Bone marrow (tissue), 2 donors: Measurements from ENCODE around the gene ITGA3.
"Not testable (repeated sequence)": the region's sequence is repeated elsewhere in the genome, so short reads cannot be mapped to it uniquely, and the experiment has no call there.

Experiments
- DNase-seq, 2 donors: peaks; one replicate each; lab custom pipeline; 2025; lab: John Stamatoyannopoulos, UW

The ITGA3 gene

DNA sequence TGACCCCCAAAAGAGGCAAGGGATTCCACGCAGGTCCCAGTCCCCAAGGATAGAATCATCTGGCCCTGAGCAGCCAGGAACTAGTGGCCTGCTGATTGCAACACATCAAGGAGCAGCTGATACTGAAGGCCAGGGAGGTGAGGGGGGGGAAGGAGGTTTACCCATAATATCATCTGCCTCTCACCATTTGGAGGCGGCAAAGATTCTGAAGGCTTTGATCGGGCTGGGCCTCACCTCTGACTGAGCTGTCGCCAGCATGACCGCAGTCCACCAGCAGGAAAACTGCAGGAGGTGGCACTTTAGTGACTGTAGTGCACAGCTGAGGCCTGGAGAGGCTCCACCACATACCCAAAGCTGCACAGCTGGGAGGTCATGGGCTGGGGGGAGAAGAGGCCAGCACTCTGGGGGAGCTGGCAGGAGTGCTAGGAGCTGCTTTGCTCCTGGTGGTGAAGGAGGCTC lies 20.5 kb upstream of the ITGA3 start:
- no peak for DNase-seq

DNA sequence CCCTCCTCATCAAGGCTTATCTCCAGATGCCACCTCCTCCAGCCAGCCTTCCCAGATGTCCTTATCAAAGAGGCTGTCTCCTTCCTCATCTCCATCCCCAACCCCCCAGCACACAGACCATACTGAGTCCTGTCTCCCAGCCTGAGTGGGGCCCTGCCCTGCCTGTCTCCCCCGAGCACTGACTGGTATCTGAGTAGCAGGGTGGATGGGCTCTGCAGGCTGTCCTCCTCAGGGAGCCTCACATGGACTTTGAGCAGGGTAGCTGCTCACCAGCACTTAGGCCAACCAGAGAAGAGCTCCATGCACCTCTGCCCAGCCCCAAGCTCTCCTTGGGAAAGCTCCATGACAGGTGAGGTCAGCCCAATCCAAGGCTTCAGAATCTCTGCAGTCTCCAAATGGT lies 20.0 kb upstream of the ITGA3 start:
- no peak for DNase-seq

DNA sequence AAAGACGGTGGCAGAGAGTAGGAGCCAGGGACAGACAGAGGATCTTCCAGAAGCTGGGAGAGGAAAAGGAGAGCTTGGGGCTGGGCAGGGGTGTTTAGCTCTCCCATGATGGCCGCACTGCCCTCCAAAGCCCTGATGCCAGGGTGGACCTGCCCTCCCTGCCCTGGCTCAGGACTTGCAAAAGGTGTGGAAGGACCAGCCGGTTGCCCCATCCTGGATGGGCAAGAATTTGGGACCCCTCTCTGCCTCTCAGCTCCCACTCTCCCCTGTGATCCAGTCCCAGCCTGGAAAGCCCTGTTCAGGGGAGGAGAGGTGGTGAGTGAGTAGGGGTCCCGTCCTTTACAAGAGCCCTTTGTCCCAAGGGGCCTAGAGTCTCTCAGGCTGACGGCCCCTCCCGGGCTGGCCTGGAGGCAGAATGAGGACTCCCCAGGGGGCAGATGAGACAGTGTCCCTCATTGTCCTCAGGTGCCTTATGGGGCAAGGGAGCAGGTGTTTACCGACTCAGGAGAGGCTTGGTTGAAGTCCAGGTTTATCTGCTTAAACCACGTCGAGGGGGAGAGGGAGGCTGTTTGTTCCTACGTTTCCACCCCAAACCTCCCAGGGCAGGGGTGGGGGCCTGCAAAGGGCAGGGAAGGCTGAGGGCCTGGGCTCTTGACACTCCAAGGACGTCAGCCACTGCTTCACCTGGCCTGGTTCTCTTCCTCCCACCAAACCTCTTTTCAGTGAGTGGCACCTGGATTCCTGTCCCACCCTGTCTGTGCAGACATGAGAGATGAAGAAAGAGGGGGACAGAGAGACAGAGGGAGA lies 19.3 kb upstream of the ITGA3 start:
- DNase-seq: no peak

DNA sequence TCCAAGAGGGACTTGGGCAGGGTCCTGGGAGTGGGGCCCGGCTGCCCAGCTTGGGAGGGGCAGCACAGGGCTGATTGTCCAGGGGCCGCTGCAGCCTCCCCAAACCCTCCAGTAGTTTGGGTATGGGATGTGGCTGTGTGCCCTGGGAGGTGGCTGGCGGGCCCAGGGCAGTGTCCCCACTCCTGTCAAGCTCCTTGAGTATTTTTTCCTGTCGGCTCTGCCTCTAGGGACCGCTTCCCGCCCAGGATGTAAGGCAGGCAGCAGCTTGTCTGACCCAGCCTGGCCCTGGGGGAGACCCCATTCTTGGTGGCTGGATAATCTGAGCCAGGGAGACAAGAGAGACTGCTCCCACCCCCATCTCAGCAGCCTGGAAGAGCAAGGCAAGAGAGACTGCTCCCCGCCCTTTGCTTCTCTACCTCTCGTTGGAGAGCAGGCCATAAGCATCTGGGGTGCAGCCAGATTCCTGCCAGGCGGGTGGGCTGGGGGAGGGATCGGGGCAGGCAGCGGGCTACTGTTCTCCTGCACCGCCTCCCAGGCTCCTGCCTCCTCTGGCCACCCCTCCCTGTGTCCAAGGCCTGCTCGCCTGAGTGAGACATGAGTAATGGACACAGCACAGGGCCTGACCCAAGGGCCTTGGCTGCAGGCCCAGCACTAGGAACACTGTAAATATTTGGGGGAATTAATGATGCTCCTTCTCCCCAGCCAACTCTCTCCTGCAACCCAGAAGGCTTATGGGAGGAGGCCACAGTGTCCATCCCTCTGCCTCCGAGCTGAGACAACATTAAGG lies 18.4 kb upstream of the ITGA3 start:
- DNase-seq: no peak

DNA sequence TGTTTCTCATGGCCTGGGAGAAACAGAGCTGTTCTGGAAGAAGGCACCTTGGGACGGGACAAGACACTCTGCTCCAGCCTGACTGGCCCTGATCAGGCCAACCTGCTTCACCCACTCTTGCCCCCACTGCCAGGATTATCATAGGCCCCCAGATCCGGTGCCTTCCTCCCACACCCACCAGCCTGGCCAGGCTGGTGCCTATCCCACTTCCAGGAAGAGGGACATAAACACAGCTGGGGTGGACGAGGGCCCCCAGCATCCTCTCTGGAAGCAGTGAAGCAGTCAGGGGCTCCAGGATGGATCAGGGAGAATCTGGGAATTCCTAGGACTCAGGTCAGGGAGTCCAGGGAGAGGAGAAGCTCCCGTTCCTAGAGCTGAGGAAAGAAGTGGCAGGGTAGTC lies 16.9 kb upstream of the ITGA3 start:
- no peak for DNase-seq

DNA sequence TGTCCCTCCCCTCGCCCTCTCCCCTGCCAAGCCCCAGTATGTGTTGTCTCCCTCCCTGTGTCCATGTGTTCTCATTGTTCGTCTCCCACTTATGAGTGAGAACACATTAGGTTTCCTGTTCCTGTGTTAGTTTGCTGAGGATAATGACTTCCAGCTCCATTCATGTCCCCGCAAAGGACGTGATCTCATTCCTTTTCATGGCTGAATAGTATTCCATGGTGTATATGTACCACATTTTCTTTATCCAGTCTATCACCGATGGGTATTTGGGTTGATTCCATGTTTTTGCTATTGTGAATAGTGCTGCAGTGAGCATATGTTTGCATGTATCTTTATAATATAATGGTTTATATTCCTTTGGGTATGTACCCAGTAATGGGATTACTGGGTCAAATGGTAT lies 15.4 kb upstream of the ITGA3 start:
- DNase-seq: not testable (repeated sequence)

DNA sequence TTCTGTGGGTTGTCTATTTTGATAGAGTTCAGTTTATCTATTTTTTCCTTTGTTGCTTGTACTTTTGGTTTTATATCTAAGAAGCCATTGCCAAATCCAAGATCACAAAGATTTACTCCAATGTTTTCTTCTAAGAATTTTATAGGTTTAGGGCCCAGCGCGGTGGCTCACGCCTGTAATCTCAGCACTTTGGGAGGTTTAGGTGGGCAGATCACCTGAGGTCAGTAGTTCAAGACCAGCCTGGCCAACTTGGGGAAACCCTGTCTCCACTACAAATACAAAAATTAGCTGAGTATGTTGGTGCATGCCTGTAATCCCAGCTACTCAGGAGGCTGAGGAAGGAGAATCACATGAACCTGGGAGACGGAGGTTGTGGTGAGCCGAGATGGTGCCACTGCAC lies 13.7 kb upstream of the ITGA3 start:
- no peak for DNase-seq

DNA sequence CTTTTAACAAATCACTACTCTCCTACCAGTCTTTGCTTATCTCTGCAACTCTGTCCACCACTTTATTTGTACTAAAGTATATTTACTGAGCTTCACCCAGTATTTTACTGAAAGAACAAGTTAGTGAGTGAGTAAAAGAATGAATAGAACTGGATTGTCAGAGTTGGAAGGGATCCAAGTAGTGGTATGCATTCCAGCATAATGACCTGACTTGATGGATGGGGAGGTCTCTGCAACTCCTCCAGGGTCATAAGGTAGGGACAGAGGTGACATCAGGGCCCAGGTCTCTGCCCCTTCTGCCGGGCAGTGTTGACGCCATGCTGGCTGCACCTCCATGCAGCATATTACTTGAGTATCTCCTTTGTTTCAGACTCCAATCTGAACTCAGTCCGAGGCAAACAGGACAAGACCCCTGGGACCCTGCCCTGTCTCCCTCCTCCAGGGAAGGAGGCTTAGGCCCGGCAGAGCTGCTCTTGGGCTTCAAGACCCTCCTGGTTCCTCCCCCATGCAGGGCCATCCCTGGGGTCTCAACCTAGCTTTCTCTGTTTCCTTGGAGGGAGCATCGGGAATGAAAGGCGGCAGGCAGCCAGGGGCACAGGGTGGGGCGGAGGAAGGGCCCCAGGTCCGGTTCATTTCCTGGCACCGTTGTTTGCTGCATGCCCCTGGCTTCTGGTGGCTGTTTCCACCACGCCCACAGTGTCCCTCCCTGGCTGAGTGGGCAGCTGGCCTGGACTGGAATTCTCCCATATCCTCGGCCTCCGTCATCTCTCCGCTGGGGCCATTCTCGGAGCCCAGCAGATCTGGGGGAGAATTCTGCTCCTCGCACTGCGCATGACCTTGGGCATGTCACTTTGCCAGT lies 12.4 kb upstream of the ITGA3 start:
- no peak for DNase-seq

DNA sequence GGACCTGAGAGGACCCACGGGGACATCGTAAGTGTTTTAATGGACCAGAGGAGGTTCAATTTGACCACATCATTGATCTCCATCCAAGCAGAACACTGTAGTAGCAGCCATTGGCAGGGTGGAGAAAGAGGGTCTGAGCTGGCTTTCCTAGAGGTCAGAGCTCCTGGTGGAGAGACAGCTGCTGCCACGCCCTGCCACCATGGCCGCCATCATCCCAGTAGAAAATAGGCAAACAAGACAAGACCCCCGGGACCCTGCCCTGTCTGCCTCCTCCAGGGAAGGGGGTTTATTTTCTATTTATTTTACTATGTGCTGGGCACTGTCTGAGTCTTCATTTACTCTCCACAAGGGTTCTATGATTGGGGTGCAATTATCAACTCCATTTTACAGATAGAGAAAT lies 11.4 kb upstream of the ITGA3 start:
- DNase-seq: no peak

DNA sequence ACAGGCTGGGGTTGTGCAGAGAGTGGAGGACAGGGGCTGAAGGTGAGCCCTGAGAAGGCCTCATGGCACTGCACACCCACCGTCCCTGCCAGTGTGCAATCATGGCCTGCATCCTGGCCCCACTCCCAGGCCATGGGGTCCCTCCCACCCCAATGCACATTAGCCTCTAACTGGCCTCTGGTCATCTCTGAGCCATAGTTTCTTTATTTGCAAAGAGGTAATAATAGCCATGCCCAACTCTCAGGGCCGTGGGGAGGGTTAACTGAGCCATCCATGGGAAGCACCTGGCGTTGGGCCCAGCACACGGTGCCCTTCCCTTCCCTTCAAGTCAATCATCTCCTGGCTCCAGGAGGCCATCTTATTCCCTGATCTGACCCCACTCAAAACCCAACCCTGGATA lies 10.8 kb upstream of the ITGA3 start:
- DNase-seq: no peak

DNA sequence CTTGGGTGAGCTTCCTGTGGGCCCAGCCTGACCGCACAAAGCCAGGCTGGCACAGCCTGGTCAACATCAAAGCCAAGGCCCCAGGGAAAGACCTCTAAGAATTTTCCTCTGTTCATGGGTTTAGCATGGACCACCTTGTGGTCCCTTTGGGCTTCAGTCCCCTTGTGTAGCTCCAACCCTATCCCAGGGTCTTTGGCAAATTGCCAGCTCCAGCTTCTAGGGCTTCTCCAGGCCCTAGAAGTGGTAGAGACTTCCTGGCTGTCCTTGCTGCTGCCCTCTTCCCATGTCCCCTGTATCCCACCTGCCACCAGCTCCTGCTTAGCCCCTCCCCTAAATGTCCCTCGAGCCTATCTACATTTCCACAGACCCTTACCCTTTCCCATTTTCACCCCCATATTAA lies 9.7 kb upstream of the ITGA3 start:
- DNase-seq: no peak

DNA sequence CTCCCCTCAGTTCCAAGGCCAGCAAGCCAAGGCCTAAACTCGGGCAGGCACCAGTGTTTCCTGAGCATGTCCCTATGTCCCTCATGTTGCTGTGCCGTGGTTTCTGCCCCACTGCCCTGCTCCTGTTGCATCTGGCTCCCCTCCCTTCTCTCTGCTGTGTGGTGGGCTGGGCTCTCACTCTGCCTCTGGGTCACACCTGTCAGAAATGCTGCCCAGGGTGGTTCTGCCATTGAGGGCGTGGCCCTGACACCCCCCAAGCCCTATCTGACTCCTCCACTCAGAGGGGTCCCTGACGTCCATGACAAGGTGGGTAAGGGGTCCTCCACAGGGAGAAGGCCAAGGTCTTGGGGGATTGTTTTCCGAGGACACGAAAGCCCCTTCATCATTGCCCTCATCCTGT lies 9.2 kb upstream of the ITGA3 start:
- no peak for DNase-seq

DNA sequence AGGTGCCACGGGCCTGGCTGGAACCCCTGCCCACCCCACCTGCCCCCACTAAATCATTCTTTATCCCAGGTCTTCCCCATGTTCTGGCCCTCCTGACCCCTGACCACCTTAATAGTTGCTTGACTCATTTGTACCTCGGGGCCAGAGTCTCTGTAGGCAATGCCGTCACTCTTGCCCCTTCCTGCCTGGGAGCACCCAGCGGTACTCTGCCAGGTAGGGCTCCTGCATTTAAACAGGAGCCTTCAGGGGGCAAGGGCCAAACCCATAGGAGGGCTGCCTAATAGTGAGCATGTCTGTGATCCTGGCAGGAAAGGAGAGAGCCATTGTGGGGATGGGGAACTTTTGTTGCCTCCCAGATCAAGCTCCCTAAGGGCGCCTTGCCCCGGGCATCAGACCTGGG lies 8.8 kb upstream of the ITGA3 start:
- DNase-seq: no peak

DNA sequence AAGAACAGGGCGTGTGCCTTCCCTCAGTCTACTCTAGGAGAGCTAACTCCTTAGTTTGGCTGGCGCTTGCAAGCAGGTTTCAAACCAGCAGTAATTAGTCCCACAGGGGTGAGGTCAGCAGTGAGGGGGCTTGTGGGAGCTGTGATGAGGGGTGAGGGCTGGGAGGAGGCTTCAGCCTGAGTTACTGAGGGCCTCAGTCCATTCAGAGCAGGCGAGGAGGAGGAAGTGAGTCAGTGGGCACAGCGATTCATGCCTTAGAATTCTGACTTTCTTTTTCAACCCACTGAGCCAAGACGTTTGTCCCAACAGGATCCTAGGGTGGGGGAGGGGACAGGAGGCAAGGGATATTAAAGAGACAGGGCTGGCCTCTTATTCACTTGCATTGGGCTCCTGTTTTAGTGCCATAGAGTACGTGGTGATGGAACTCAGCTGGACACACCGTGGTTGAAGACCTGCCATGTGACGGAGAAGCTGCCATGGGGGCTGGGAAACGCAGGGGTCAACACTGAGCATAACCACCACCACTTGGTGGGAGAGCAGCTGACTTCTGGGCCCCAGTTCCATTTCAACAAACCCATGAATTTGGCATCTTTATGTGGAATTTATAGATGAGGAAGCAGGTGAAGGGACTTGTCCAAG lies 8.3 kb upstream of the ITGA3 start:
- DNase-seq: no peak

DNA sequence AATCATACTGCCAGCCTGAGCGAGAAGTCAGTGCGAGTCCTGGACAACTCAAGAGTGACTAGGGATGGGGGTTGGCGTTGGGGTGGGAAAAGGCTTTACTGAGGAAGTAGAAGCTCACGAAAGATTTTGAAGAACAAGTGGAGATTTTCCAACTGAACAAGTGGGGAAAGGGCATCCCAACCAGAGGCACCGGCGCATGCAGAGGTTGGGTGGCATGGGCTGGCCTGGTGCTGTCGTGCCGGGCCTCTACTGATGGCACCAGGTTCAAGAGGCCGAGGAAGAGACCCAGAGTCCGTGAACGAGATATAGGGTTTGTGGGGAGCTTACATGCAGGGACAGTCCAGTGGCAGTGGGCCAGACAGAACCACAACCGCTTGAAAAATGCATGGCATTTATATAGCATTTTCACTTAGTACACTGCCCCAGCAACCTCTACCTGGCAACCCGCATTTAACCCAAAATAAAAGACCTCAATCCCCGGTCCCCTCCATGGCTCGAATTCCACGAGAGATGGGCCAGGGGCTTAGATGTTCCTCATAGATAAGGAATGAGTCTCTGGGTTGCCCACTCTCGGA lies 7.7 kb upstream of the ITGA3 start:
- DNase-seq: no peak

DNA sequence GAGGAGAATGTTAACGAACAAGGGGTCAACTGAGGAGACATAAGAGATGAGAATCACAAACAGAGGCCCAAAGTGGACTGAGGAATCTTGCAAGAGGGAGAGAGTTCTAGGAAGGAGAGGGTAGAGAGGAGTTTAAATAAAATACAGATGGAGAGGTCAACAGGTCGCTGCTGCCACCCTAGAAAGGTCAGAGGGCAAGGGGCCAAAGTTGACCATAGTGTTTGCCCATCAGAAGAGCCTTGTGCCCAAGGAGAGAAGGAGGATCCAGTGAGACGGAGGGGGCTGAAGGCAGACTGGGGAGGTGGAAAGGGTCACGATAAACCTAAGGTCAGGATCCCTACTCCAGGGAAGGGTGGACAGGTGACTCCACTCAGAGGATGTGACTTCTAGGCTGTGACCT lies 6.9 kb upstream of the ITGA3 start:
- DNase-seq: no peak

DNA sequence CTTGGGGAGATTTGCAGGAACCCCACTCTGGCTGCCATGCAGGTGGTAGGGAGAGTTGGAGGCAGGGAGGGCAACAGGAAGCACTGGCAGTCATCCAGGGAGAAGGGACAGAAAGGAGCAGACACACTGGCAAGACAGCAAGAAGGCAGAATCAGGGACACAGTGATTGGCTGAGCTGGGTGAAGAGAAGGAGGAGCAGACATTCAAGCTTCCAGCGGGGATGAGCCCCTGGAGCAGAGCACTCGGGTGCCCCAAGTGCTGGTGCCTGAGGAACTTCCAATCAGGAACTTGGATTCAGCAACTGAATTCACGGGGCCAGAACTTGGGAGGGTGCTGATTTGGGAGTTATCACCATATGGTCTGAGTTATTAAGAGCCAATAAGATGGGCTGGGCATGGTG lies 6.3 kb upstream of the ITGA3 start:
- no peak for DNase-seq

DNA sequence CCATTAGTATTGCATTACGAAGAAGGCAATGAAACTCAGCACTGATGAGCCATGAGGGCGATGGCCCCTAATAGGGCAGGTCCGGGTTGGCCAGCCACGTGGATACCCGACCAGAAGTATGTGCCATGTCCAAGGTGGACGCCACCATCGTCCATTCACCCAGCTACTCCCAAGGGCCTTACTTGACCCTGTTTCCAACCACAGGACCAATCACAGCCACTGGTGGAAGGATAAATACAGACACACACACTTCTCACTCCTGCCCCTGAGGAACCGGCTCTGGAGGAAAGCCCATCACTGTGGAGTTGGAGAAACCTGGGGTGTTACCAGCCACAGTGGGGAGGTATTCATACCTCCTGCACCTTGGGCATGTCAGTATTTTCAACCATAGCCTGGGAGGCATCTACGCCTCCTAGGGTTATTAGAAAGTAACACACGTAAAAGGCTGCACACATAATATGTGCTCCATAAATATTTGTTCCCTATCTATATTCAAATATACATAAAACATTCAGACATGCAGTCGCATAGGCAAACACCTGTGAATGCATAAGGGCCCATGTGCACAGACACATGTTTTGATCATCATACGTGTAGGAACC lies 5.4 kb upstream of the ITGA3 start:
- DNase-seq: no peak

DNA sequence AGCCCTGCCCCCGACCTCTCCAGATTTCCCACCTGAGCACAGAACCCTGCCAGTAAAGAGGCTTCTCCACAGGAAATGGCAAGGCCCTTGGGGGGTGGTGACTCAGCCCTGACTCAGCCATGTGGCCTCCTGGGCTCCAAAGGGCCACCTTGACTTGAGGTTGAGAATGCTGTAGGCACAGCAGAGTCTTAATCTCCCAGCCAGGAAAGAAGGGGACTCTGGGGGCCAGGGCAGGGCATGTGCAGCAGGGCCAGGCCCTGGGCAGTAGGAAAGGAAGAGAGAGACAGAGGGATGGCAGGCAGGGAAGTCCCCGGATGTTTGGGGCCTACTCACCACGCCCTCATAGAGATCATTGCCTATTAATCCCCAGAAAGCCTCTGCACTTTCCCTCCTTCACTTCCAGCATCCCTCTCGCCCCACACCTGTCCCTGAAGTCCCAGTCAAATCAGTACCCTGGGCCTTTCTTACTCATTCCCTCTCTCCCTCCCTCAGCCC lies 4.8 kb upstream of the ITGA3 start:
- DNase-seq: no peak

DNA sequence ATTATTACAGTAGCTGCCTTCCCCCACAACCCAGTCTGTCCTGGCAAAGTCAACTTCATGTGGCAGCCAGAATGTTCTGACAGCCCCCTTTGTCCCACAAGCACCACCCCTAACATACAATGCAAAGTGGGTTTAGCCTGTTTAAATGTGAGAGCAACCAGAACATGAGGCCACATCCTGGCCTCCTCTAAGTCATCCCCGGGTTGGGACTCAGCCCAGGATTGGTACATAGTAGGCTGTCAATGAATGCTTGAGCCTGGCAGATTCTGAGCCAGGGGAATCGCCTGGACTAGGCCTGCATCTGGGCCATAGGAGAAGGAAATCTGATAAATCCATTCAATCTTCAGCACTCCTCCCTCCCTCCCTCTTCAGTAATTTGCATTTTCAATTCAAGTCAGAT lies 4.3 kb upstream of the ITGA3 start:
- DNase-seq: no peak

DNA sequence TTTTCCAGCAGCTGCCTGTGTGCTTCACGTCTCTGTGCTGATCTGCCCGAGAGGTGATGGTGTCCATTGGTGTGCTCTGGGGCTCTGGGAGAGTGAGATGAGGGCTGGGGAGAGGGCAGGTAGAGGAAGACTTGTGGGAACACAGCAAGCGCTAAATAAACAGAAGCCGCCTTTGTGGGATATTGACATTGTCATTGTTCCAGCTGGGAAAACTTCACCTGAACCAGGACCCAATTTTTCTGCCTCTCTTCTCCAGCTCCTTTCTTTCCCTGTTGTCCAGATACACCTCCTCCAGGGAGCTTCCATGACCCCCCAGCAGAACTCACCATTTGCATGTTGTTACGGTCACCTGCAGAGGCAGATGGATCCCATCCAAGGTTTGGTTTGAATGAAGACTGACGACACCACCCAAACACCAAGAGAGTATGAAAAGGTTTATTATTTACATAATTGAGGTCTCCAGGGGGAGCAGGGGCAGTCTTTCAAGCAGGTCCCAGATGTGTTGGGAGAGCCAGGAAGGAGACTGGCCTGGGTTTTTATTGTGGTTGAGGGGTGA lies 3.6 kb upstream of the ITGA3 start:
- DNase-seq: no peak
